Right lobe of liver (tissue), 6 donors: Measurements from ENCODE around the gene TRAPPC2. TPM values are rescaled to one million over a fixed set of nuclear protein-coding genes. Genes with fewer than 3 reads are reported as not detected.

Experiments
- ATAC-seq, 4 donors: fragments of 200-7000 bp; cut with Tn5 transposase; one replicate each; pipeline ENCODE4 v1.9.1; 2020; ENCODE audit warnings: mild to moderate bottlenecking in 4 of 4, moderate library complexity in 4 of 4
- DNase-seq, 3 donors: peaks; one replicate each; pipeline ENCODE4 v3.0.0-alpha.2; 2020
- H3K27ac ChIP-seq, 3 donors: fragments of 200-600 bp; one replicate each; pipeline ENCODE4 v1.8.0; 2022
- H3K27me3 ChIP-seq, 2 donors: fragments of 200-600 bp; one replicate each; pipeline ENCODE4 v1.8.0; 2022
- H3K36me3 ChIP-seq, 4 donors: fragments of 200-600 bp; sonication (generic) in 1 of 4; one replicate each; pipeline versions ENCODE4 v1.5.1 to v1.8.0; 2017 to 2022; ENCODE audit warnings: control low read depth in 1 of 4
- H3K4me1 ChIP-seq, 4 donors: fragments of 200-600 bp; sonication (generic) in 1 of 4; one replicate each; pipeline versions ENCODE4 v1.5.1 to v1.8.0; 2017 to 2022; ENCODE audit warnings: control low read depth in 1 of 4
- H3K4me3 ChIP-seq, 3 donors: fragments of 200-600 bp; one replicate each; pipeline ENCODE4 v1.8.0; 2022
- H3K9me3 ChIP-seq, 4 donors: fragments of 200-600 bp; sonication (generic) in 1 of 4; one replicate each; pipeline versions ENCODE4 v1.5.1 to v1.8.0; 2017 to 2022; ENCODE audit warnings: control low read depth in 1 of 4
- POLR2A ChIP-seq: fragments of 450-650 bp; IDR thresholded peaks from one replicate; pipeline ENCODE4 v1.6.1; 2017; ENCODE audit warnings: antibody characterized with exemption, mild to moderate bottlenecking
- WGBS: methylation state at CpG from one replicate; pipeline ENCODE4 v1.1.6; 2018; ENCODE audit warnings: low coverage, low lambda C conversion rate; ENCODE audit not compliant: insufficient coverage; ENCODE audit errors: missing lambda C conversion rate; 5-methylcytosine and 5-hydroxymethylcytosine counted together
- intact Hi-C, 2 donors: fragments of 100-400 bp; cut with DNase I; formaldehyde crosslinking; loops; one replicate each; pipeline versions ENCODE4 v1.11.2 to v1.14.1; 2022
- total RNA-seq, 6 experiments: library from RNA; depleted of rRNA in 2 of 6; stranded (reverse); fragments of >200 nt in 2 of 6; fragmentation: NEBNext Ultra II Directional in 3 of 6; extraction: Animal tissue kit (Norgen Biotek cat#: 25700) in 3 of 6; gene quantifications; one replicate each; pipeline versions ENCODE4 v1.1.0 to v1.2.4, GENCODE V29; 2016 to 2023
- TF ChIP-seq, protein P1 (sequence below), 4 donors: fragments of 200-600 bp in 3 of 4; fragments of 450-650 bp in 1 of 4; IDR thresholded peaks; one replicate each; pipeline versions ENCODE4 v1.5.1 to v1.8.0; 2016 to 2022; ENCODE audit warnings: antibody characterized with exemption in 4 of 4, mild to moderate bottlenecking in 2 of 4
- donor health status: DM: no; HTN: yes; CAD: no.
- donor health status: DM: no; HTN: no; CAD: no.
- donor health status: DM: no; HTN: no; CAD: no.
- donor health status: DM: no; HTN: yes; CAD: no.
- donor health status: DM: no; HTN: yes; CAD: no.

Gene TRAPPC2
- total RNA-seq, 6 experiments from 2014 or later: 6.3 to 13.8 (median 8.5) TPM

DNA sequence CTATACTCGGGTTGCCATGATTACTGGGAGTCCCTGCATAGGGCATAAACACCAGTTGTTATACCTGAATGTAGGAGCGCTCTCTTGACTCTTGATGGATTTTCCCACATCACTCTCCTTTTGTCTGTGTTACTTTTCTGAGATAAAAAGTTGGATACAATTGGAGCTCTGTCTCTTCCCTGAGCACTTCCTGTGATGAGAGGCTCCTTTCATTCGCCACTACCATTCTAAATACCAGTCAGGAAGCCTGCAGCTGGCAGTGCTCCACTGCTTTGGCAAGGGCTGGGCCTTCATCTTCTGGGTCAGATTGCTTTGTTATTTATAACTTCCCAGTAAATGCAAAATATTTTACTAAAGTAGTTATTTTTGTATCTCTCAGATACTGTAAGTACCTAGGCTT lies 67.6 kb downstream of the TRAPPC2 start:
- TF ChIP-seq, protein P1, sequence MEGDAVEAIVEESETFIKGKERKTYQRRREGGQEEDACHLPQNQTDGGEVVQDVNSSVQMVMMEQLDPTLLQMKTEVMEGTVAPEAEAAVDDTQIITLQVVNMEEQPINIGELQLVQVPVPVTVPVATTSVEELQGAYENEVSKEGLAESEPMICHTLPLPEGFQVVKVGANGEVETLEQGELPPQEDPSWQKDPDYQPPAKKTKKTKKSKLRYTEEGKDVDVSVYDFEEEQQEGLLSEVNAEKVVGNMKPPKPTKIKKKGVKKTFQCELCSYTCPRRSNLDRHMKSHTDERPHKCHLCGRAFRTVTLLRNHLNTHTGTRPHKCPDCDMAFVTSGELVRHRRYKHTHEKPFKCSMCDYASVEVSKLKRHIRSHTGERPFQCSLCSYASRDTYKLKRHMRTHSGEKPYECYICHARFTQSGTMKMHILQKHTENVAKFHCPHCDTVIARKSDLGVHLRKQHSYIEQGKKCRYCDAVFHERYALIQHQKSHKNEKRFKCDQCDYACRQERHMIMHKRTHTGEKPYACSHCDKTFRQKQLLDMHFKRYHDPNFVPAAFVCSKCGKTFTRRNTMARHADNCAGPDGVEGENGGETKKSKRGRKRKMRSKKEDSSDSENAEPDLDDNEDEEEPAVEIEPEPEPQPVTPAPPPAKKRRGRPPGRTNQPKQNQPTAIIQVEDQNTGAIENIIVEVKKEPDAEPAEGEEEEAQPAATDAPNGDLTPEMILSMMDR (IDR thresholded peaks at IDR 0.05): no peak
- TF ChIP-seq POLR2A: no peak
- Histone ChIP-seq H3K4me1 (no peaks in the 10 kb centered on the region), H3K27ac (no peak overlapping the region), H3K9me3 (no peaks in the 10 kb centered on the region), H3K36me3 (no peaks in the 10 kb centered on the region), H3K4me3 (no peak overlapping the region), H3K27me3 (no peaks in the 10 kb centered on the region)
- DNase-seq (no peak), ATAC-seq (no peak)
- WGBS: 75% methylated on average over 1 of the region's 3 CpGs
- intact Hi-C loops: no loop called here

- H3K36me3 ChIP-seq: peaks cover 0 to 4% (median 2%) of the 10 kb centered on the region in 4 donors
- ATAC-seq (no peak), DNase-seq (no peak)
- H3K9me3 ChIP-seq: no peaks in the 10 kb centered on the region
- H3K27me3 ChIP-seq: no peaks in the 10 kb centered on the region
- no peak overlapping the region for H3K27ac ChIP-seq
- intact Hi-C loops: no loop called here
- H3K4me3 ChIP-seq: no peak overlapping the region
- no peak for TF ChIP-seq POLR2A
- TF ChIP-seq, protein P1 (IDR thresholded peaks at IDR 0.05): no peak
- WGBS: 76% methylated on average over 3 of the region's 3 CpGs
- H3K4me1 ChIP-seq: peaks cover 0 to 3% (median 0%) of the 10 kb centered on the region in 4 donors
Measured at GRCh38 chrX:13664020-13664419, 70.4 kb downstream of the TRAPPC2 start.

DNA sequence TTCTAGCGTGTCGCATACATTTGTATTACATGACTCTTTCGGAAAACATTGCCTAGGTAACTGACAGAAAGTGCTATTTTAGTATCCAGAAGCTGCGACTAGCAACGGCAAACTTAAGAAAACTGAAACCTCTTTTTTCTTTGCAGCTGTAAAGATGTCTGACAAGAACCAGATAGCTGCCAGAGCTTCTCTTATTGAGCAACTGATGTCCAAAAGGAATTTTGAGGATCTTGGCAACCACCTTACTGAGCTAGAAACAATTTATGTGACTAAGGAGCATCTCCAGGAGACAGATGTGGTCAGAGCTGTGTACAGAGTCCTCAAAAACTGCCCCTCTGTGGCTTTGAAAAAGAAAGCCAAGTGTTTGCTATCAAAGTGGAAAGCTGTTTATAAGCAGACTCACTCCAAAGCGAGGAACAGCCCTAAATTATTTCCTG lies 72.0 kb downstream of the TRAPPC2 start:
- no peak for DNase-seq
- H3K4me3 ChIP-seq: no peak overlapping the region
- WGBS: 69% methylated on average over 6 of the region's 6 CpGs
- no peak for ATAC-seq
- intact Hi-C loops: no loop called here
- H3K4me1 ChIP-seq: peaks cover 0 to 7% (median 0%) of the 10 kb centered on the region in 4 donors
- H3K36me3 ChIP-seq: peaks cover 0 to 4% (median 2%) of the 10 kb centered on the region in 4 donors
- H3K27me3 ChIP-seq: no peaks in the 10 kb centered on the region
- no peaks in the 10 kb centered on the region for H3K9me3 ChIP-seq
- TF ChIP-seq, protein P1 (IDR thresholded peaks at IDR 0.05): no peak
- no peak for TF ChIP-seq POLR2A
- H3K27ac ChIP-seq: no peak overlapping the region

Other genes with a start within 250 kb of the TRAPPC2 start
- not detected for gene EGFL6, start 165.0 kb downstream of the TRAPPC2 start, total RNA-seq
- gene TCEANC, start 81.5 kb downstream of the TRAPPC2 start, total RNA-seq: 1 to 10 TPM; 3.4 to 4.8 (median 4.1) TPM
- gene RAB9A, start 45.5 kb downstream of the TRAPPC2 start, total RNA-seq: 10 to 100 TPM in 5 of 6 experiments, 1 to 10 TPM in 1; 9.9 to 20.8 (median 12.7) TPM
- gene OFD1, start 128 bp upstream of the TRAPPC2 start, total RNA-seq: 10 to 100 TPM in 3 of 6 experiments, 1 to 10 TPM in 3; 6.5 to 12.4 (median 10.5) TPM
- gene GPM6B, start 82.5 kb upstream of the TRAPPC2 start, total RNA-seq: 1 to 10 TPM in 1 of 6 experiments, under 1 TPM in 5; 0.18 to 1.6 (median 0.64) TPM